HG03457 (cell line): Measurements from ENCODE around the gene ZNF595.
A peak's percentile ranks its signal among the peaks of the same experiment; 100 is the strongest.
"Not testable (repeated sequence)": the region's sequence is repeated elsewhere in the genome, so short reads cannot be mapped to it uniquely, and the experiment has no call there.

Experiments
- ATAC-seq: cut with Tn5 transposase; IDR thresholded peaks from one replicate; pipeline ENCODE4 v1.9.1; 2021; ENCODE audit warnings: moderate number of reproducible peaks; ENCODE audit not compliant: unreplicated experiment

ZNF595 gene

DNA sequence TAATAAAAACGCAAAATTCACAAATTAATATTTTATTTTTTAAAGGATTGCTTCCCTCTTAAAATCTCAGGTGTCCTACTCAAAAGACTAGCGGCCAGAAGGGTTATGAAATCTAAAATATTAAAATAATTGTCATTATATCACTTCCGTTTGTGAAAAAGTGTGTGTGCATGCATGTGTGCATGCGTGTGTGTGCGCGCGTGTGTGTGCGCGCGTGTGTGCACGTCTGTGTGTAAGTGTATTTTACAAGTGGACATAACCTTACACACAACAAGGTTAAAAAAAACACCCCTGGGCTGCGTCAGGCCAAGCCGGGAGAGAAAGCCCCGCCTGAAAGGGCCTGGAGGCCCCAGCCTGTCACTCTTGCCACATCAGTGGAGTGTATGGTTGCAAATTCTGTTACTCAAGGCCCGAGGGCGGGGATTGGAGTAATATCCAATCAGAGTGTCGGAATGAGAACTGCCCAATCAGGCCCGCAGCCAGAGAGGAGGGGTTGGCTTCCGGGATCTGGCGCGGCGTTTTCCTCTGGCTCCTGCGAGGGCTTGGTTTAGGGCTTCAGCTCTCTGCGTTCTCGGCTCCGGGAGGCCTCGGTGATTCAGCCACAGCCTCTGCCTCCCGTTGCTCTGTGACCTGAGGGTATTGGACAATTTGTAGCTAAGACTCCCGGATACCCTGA, at the start of gene ZNF595:
ZNF595 (plus strand) TSS at position 518 of the 676 bp plus-strand sequence. CDS start 168 bp downstream, outside the sequence.
- ATAC-seq = peak; percentile 44

DNA sequence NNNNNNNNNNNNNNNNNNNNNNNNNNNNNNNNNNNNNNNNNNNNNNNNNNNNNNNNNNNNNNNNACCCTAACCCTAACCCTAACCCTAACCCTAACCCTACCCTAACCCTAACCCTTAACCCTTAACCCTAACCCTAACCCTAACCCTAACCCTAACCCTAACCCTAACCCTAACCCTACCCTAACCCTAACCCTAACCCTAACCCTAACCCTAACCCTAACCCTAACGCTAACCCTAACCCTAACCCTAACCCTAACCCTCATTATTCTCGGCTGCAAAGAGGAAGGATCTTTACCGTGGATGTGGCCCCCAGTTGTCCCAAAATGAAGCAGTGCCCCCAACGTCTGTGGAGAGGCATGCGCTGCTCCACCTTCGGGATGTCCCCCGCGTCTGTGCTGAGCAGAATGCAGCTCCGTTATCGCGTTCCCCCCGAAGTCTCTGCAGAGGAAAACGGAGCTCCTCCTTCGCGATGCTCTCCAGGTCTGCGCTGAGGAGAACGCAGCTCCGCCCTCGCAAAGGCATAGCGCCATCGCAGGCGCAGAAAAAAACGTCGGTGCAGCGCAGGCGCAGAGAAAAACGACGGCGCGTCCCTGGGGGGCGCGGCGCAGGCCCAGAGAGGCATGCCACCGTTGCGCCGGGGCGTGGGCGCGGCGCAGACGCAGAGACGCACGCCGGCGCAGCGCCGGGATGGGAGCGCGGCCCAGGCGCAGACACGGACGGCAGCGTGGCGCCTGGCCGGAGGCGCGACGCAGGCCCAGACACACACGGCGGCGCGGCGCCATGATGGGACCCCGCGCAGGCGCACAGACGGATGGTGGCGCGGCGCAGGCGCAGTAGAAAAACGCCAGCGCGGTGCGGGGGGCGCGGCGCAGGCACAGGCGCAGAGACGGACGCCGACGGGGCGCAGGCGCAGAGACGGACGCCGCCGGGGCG, 42.9 kb upstream of the ZNF595 start:
- ATAC-seq = not testable (repeated sequence)

DNA sequence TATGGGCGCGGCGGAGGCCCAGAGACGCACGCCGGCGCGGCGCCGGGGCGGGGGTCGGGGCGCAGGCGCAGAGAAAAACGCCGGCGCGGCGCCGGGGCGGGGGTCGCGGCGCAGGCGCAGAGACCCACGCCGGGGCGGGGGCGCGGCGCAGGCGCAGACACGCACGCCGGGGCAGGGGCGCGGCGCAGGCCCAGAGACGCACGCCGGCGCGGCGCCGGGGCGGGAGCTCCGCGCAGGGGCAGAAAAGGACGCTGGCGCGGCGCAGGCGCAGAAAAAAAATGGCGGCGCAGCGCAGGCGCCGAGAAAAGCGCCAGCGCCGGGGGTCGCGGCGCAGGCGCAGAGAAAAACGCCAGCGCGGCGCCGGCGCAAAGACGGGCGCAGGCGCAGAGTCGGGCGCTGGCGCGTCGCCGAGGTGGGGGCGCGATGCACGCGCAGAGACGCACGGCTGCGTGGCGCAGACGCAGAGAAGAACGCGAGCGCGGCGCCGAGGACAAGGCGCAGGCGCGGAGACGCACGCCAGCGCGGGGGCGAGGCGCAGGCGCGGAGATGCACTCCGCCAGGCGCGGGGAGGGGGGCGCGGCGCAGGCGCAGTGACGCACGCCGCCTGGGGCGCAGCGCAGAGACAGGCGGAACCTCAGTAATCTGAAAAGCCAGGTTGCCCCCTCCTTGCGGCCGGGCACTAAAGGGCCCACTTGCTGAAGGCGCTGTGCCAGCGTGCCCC, 41.9 kb upstream of the ZNF595 start:
- not testable (repeated sequence) for ATAC-seq

DNA sequence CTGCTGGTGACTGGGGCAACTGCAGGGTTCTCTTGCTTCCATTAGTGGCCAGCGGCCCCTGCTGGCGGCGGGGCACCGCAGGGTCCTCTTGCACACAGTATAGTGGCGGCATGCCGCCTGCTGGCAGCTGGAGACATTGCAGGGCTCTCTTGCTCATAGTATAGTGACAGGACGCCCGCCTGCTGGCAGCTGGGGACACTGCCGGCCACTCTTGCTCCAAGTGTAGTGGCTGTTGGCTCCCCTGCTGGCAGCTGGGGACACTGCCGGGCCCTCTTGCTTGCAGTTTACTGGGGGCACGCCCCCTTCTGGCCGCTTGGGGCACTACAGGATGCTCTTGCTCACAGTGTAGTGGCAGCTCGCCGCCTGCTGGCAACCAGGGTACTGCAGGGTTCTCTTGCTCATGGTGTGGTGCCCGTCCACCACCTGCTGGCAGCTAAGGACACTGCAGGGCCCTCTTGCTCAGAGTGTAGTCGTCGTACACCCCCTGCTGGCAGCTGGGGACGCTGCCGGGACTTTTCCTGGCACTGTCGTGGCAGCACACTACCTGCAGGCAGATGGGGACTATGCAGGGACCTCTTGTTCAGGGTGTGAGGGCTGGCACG, 41.2 kb upstream of the ZNF595 start:
- ATAC-seq = not testable (repeated sequence)

DNA sequence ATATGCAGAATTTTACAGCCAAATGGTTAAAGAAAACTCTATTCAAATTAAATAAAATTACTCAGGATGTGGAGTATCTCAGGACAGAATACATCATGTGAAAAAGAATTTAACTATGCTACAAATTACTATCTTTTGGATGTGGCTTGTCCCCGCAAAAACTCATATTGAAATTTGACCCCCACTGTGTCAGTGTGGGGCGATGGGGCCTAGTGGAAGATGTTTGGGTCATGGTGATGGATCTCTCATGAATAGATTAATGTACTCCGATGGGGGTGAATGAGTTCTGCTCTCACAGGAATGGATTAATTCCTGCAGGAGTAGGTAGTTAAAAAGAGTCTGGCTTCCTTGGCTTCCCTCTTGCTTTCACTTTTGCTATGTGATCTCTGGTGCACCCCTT, 35.0 kb upstream of the ZNF595 start:
- ATAC-seq = not testable (repeated sequence)

DNA sequence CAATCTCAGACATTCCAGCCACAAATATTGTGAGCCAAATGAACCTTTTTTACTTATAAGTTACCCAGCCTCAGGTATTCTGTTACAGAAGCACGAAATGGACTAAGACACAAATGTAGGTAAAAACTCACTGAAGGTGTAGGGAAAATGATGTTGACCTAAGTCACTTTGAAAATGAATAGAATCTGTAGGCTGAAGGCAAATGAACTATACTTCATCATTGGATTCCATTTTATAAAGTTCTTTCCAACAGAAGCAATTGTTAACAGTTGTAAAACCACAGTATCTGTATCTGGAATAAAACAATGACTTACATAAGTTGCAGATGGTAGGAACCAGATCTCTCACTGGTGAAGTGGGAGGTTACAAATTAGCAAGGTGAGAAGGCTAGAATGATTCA, 34.5 kb upstream of the ZNF595 start:
- ATAC-seq = not testable (repeated sequence)

DNA sequence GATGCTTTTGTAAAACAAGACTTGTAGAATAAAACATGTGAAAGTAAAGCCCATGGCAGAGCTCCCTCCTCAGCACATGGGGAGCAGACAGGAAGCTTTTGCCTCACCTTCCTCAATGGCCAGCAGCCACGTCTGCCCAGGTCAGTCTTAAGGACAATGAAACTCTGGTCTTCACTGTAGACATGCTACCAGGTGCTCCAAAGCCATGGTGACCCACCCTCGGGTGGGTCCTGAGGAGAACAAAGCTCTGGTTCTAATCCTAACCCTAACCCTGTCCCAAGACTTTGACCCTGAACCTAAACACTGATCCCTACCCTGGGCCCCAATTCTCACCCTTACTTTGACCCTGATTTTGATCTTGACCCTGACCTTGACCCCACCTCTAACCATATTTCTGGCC, 30.2 kb upstream of the ZNF595 start:
- not testable (repeated sequence) for ATAC-seq

DNA sequence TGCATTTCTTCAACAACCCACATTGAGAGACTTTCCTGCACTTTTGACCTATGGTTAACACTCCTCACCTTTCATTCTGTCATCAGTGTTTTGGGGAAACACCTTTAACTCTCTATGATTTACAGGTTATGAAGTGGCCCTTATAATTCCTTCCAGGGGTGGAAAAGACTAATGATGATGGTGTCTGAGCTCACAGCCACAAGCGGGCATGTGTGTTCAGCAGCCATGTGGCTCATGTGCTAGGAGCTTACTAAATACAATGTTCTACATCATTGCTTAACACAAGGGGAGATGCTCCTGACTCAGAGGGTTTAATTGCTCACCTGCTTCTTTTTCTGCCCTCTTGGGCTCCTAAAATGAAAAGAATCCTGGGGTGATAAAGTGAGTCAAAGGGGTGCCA, 28.8 kb upstream of the ZNF595 start:
- ATAC-seq = not testable (repeated sequence)

DNA sequence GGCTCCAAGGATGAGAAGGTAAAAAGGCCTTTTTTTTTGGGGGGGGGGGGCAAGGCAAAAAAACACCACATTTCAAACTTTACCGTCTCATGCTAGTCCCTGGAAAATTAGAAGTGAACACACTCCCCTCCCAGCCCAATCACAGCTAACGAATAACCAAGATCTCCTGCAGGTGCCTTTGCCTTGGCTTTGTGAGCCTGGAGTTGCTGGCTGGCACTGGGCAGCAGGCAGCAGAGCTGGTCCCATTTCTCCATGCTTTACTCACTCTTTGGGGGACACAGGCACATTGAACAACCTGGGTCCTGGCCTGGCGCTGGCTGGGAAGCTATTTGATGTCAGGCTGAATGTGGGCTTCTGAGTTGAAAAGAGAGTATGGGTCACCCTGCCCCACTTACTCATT, 25.6 kb upstream of the ZNF595 start:
- ATAC-seq = not testable (repeated sequence)

DNA sequence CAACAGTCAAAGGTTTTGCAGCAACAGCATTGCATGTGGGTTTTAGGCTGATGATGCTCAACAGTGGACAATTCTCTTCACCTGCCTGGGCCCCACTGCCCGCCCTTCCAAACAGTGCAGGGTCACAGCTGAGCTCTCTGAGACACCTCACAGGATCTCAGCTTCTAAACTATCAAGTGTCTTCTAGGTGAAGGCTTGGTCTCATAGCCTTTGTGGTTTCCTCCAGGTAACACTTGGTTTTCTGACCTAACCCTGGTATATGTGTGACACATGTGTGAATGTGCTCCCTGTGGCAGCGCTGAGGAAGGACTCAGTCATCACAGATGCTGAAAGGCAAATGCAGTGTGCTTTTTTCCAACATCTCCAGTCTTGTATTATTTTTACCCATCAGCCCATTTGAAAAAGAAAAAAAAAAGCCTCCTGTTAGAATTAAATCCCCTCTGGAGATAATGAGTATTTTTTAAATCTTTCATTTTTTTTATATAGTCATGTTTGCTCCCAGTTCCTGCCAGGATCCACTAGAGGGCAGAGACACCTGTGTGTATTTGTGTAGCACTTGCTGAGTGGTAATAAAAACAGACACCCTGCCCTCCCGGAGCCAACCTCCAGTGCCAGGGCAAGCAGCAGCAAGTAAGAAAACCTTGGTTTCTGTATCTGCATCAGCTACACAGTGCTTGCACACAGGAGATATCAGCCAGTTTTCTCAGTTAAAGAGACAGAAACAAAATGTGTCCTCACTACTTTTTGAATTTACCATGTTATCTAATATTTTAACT, 24.2 kb upstream of the ZNF595 start:
- ATAC-seq = not testable (repeated sequence)

DNA sequence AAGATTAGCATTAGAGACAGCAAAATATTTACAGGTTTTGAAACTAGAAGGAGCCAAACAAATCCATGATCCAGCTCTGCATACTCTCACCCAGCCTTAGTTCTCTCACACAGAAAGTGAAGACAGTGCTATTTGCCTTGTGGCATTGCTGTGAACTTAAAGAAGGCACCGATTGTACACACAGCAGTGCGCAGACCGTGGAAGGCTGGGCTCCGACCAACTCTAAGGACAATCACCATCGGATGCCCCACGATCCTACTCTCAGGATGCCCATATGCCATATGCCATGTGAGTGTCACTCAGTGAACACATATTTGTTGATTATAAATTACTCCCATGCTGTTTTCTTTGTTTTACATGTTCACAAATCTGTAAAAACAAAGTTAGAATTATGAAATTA, 19.8 kb upstream of the ZNF595 start:
- ATAC-seq = not testable (repeated sequence)

DNA sequence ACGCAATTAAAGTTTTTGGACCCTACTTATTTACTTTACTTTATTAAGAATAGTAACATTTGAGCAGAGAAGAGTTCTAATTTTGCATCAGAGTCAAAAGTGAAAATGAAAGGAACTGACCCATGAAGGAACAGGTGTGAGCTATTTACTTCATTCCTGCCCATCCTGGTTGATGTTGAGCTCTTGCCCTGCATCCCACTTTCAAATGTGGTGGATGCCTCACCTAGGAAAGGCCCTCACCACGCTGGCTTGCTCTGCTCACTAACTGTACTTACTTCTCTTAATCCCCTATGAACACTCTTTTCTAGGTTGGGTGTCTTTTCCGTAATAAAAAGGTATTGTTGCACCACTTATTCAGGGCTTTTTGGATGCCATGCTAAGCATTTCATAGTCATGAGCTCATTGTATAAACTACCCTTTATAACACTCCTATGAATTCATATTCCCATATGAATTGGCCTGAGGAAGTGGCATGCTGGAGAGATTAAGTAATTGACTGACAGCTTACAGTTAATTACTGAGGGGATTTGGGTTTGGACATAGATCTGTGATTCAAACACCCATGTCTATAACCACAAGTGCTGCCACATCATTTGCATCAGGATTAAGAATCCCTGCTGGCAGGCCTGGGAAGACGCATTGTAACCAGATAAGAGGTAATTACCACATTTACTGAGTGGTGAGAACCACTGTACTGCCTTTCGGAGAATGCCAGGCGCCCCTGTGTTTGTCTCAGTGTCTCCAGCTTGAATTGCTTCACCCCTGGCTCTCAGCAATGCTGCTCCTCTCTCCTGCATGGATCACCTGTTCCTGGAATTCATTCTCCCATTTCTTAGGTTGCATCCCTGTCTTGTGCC, 16.3 kb upstream of the ZNF595 start:
- not testable (repeated sequence) for ATAC-seq

DNA sequence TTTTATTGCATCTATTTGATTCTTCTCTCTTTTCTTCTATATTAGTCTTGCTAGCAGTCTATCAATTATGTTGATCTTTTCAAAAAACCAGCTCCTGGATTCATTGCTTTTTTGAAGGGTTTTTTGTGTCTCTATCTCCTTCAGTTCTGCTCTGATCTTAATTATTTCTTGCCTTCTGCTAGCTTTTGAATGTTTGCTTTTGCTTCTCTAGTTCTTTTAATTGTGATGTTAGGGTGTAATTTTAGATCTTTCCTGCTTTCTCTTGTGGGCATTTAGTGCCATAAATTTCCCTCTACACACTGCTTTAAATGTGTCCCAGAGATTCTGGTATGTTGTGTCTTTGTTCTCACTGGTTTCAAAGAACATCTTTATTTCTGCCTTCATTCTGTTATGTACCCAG, 14.9 kb upstream of the ZNF595 start:
- not testable (repeated sequence) for ATAC-seq

DNA sequence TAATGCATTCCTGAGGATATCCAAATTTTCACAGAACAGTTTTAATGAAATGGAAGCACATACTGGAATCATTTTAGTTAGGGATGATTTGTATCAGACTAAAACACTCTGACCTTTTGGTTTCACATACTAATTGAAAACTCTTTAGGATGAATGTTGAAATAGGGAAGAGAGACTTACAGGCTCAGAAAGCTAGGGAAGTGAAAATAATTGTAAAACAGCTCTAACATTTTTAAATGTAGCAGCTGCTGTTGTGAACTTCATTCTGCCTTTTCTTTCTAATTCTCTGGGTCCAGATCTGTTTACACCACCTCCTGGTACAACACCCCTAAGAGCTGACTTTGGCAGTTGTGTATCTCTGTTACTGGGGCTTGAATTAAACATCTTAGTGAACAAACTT, 9.7 kb upstream of the ZNF595 start:
- not testable (repeated sequence) for ATAC-seq

DNA sequence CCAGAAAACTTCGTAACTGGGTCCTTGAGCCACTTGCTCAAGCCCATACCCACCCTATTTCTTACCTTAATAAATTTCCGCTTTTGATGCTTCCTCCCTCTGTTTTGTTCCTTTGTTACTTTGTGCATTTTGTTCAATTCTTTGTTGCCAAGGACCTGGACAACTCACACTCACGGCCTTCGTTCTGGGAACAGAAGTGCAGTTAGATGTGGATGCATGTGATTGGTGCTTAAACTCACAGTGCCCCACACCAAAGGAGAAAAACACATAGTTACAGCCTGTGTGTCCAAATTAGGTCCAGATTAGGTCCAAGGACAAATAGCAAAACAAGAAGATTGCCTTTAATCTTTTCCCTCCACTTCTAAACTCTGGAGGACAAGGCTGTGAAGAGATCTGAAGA, 1.9 kb upstream of the ZNF595 start:
- not testable (repeated sequence) for ATAC-seq

DNA sequence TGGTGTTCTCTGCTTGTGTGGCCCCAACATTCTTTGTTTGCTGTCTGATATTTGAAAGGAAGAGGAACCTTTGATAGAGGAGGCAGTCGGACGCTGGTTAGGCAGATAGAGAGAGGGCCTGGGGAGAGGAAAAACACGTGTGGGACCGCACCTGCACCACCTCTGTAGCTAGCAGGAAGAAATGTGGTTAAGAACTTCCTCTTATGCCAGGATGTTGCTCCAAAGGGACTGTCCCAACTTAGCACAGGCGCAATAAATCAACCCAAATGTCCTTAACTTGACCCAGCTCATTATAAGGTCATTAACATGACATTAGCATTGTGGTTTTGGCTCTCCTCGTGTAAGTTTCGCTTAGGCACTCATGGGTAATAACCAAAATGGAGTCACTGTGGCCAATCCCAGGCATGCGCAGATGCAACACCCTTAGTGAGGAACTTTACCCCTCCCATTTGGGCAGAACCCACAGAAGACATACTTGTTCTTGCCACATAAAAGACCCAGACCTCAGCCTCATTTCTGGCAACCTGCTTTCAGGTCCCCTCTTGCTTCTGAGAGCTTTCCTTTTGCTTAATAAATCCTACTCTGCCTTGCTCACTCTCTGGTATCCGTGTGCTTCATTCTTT, 1.4 kb upstream of the ZNF595 start:
- not testable (repeated sequence) for ATAC-seq

DNA sequence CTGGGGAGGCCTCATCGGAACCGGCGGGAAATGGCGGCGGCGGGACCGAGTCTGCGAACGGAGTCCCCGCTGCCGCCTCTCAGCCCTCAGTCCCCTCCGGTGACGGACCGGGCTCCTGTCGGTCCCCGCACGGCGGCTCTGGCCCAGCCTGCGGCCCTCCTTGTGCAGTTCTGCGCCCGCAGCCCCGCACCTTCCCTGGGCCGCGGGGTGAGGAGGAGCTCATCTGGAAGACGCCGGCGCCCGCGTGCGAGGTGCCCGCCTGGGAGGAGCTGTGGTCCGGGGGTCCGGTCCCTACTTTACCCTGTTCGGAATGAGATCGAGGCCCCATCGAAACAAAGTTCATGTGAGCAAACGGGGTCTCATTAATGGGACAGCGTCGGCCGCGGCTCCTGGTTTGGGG, 400 bp downstream of the ZNF595 start:
- not testable (repeated sequence) for ATAC-seq

DNA sequence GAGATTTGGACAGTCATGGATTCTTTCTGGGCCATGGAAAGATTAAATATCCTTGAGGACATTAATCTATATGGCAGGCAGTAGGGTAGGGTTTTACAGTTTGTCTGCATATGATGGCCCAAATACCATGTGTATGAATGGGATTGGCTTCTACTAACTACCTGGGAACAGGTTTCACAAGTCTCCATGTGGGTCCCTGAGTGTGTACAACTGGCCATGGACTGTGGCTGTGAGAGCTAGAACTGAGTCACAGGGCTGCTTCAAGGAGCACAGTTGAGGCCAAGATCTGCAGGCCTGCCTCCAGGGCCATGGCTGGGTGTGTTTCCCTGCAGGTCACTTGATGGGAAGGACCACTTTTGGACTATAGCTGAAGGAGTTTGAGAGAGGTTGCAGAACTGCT, 11.6 kb downstream of the ZNF595 start:
- not testable (repeated sequence) for ATAC-seq

DNA sequence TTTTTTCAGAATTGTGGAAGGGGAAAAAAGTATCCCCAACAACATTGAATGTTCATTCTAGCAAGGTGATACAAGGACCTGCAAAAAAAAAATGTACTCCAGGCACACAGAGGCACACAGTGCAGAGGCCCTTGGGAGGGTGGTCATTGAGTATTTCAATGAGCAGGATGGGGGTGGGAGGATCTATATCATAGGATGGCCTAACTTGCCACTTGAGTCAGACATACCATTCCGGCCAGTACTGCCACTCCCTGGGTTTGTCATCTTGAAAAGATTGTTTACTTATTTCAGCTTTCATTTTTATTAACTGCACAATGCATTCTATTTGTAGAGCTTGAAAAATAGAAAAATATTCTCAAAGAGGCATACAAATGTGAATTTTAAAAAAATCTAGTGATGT, 18.7 kb downstream of the ZNF595 start:
- ATAC-seq = no peak
